ENCODE results near the gene WWC2.

WWC2 gene

GRCh38 chr4:183256756-183257385 is 157.8 kb downstream of the WWC2 start:
- DNase-seq (ENCODE audit: low spot score): peak; percentile 49

- no peak for DNase-seq (ENCODE audit: low spot score)
Measured at GRCh38 chr4:183257808-183258207, 158.8 kb downstream of the WWC2 start.

GRCh38 chr4:183260491-183261151 is 161.6 kb downstream of the WWC2 start:
- DNase-seq (ENCODE audit: low spot score): no peak

- peak; percentile 52 for DNase-seq (ENCODE audit: low spot score)
Measured at GRCh38 chr4:183261953-183262775, 163.1 kb downstream of the WWC2 start.

GRCh38 chr4:183262776-183263100 is 163.7 kb downstream of the WWC2 start:
- DNase-seq (ENCODE audit: low spot score): no peak

- no peak for DNase-seq (ENCODE audit: low spot score)
Measured at GRCh38 chr4:183263787-183264386, 164.8 kb downstream of the WWC2 start.

- DNase-seq (ENCODE audit: low spot score): no peak
Measured at GRCh38 chr4:183264614-183265013, 165.6 kb downstream of the WWC2 start.

GRCh38 chr4:183266371-183266770 is 167.3 kb downstream of the WWC2 start:
- DNase-seq (ENCODE audit: low spot score): no peak

GRCh38 chr4:183268556-183268955 is 169.5 kb downstream of the WWC2 start:
- DNase-seq (ENCODE audit: low spot score): no peak

GRCh38 chr4:183272384-183272783 is 173.3 kb downstream of the WWC2 start:
- DNase-seq (ENCODE audit: low spot score): no peak

- DNase-seq (ENCODE audit: low spot score): no peak
Measured at GRCh38 chr4:183276106-183276505, 177.0 kb downstream of the WWC2 start.

GRCh38 chr4:183284258-183284785 is 185.3 kb downstream of the WWC2 start:
- no peak for DNase-seq (ENCODE audit: low spot score)

GRCh38 chr4:183284965-183285364 is 185.9 kb downstream of the WWC2 start:
- DNase-seq (ENCODE audit: low spot score): no peak

GRCh38 chr4:183285886-183286285 is 186.8 kb downstream of the WWC2 start:
- DNase-seq (ENCODE audit: low spot score): no peak

- DNase-seq (ENCODE audit: low spot score): no peak
Measured at GRCh38 chr4:183286590-183287308, 187.7 kb downstream of the WWC2 start.

GRCh38 chr4:183287309-183287659 is 188.2 kb downstream of the WWC2 start:
- DNase-seq (ENCODE audit: low spot score): no peak

- no peak for DNase-seq (ENCODE audit: low spot score)
Measured at GRCh38 chr4:183287677-183288076, 188.6 kb downstream of the WWC2 start.

- no peak for DNase-seq (ENCODE audit: low spot score)
Measured at GRCh38 chr4:183288955-183289354, 189.9 kb downstream of the WWC2 start.

GRCh38 chr4:183289688-183290087 is 190.6 kb downstream of the WWC2 start:
- DNase-seq (ENCODE audit: low spot score): peak; percentile 11

- DNase-seq (ENCODE audit: low spot score): no peak
Measured at GRCh38 chr4:183291070-183291469, 192.0 kb downstream of the WWC2 start.

GRCh38 chr4:183295711-183296110 is 196.7 kb downstream of the WWC2 start:
- no peak for DNase-seq (ENCODE audit: low spot score)

GRCh38 chr4:183297675-183298074 is 198.6 kb downstream of the WWC2 start:
- DNase-seq (ENCODE audit: low spot score): no peak

Data from hepatic stellate cell (primary cell).